Common myeloid progenitor, CD34-positive (primary cell): ENCODE measurements around the gene PTPRN2.

Experiments
- CTCF ChIA-PET: fragments of 350-600 bp; sonication (Branson Sonifier 250); formaldehyde crosslinking; loops from one replicate; lab custom pipeline; 2021; ENCODE audit warnings: antibody characterized with exemption; lab: Charles Lee
- POLR2A ChIA-PET: fragments of 350-600 bp; sonication (Branson Sonifier 250); formaldehyde crosslinking; loops from one replicate; lab custom pipeline; 2021; ENCODE audit warnings: antibody characterized with exemption; lab: Charles Lee
- DNase-seq, 3 donors: peaks; one replicate each; pipeline versions ENCODE4 v3.0.0 to v3.0.0-alpha.2; 2013
- H3K27ac ChIP-seq, 2 experiments: 1 replicate in 1 of 2; 2 replicates in 1 of 2; pipeline ENCODE4 v1.7.0; 2013; ENCODE audit warnings: inconsistent platforms in 2 of 2, low read length in 2 of 2, mild to moderate bottlenecking in 2 of 2, low read depth in 1 of 2, moderate library complexity in 1 of 2; ENCODE audit not compliant: severe bottlenecking in 2 of 2, insufficient read depth in 1 of 2, poor library complexity in 1 of 2
- H3K27me3 ChIP-seq, 5 experiments: replicated peaks in 2 of 5; 1 replicate in 3 of 5; 2 replicates in 2 of 5; pipeline versions ENCODE4 v1.6.1 to v1.7.0; 2013; ENCODE audit warnings: low read length in 4 of 5, mild to moderate bottlenecking in 2 of 5, moderate library complexity in 2 of 5, inconsistent platforms in 1 of 5; ENCODE audit not compliant: insufficient read depth in 5 of 5, control insufficient read depth in 4 of 5
- H3K36me3 ChIP-seq, 4 experiments: 1 replicate in 2 of 4; 2 replicates in 2 of 4; pipeline versions ENCODE4 v1.6.1 to v1.7.0; 2013; ENCODE audit warnings: low read length in 3 of 4, control low read depth in 1 of 4, mild to moderate bottlenecking in 1 of 4; ENCODE audit not compliant: control insufficient read depth in 4 of 4, insufficient read depth in 4 of 4
- H3K4me1 ChIP-seq, 4 experiments: 1 replicate in 3 of 4; 2 replicates in 1 of 4; pipeline versions ENCODE4 v1.6.1 to v1.7.1; 2013; ENCODE audit warnings: low read length in 3 of 4, mild to moderate bottlenecking in 3 of 4, control low read depth in 1 of 4, inconsistent platforms in 1 of 4, moderate library complexity in 1 of 4; ENCODE audit not compliant: control insufficient read depth in 4 of 4, insufficient read depth in 4 of 4; ENCODE audit errors: control extremely low read depth in 1 of 4
- H3K4me3 ChIP-seq, 7 experiments: 1 replicate in 4 of 7; 2 replicates in 3 of 7; pipeline versions ENCODE4 v1.5.1 to v1.7.0; 2013; ENCODE audit warnings: mild to moderate bottlenecking in 7 of 7, low read length in 6 of 7, moderate library complexity in 6 of 7, inconsistent platforms in 2 of 7, low read depth in 2 of 7, control low read depth in 1 of 7; ENCODE audit not compliant: insufficient read depth in 4 of 7, control insufficient read depth in 1 of 7; ENCODE audit errors: extremely low read depth in 1 of 7
- H3K9me3 ChIP-seq, 5 experiments: 1 replicate in 4 of 5; 2 replicates in 1 of 5; pipeline versions ENCODE4 v1.6.1 to v1.7.1; 2013; ENCODE audit warnings: low read length in 4 of 5, mild to moderate bottlenecking in 2 of 5, inconsistent platforms in 1 of 5, low read depth in 1 of 5, moderate library complexity in 1 of 5; ENCODE audit not compliant: control insufficient read depth in 4 of 5, insufficient read depth in 2 of 5; ENCODE audit errors: control extremely low read depth in 1 of 5
- WGBS: methylation state at CpG from one replicate; pipeline ENCODE4 v1.1.5; 2013; ENCODE audit not compliant: insufficient coverage; 5-methylcytosine and 5-hydroxymethylcytosine counted together

PTPRN2 gene

DNA sequence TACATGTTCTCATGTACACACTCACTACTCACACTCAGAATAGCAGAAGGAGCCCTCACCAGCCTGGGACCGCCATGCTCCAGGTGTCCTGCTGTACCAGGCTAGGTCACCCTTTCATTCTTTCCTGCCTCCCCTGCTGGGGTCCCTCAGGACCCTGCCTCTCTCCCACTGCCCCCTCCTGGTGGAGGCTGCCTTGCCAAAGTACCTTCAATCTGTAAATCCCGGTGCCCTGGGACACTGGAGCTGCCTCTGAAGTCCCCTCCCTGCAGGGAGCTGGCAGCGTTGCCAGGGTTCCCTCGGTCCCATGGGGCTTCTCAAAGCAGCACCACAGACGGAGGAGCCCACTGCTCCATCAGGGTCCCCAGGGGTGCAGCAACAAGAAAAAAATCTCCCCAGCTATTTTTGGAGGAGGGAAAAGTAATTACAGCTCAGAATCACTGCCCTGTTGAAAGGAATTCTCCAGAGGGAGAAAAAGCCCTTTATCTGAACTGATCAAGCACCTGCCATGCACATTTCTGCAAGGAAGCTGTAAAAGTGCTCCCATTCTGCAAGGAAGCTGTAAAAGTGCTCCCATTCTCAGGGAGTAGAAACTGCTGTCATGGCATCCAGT, 259.9 kb downstream of the PTPRN2 start:
- no peak for DNase-seq
- Histone ChIP-seq H3K27me3 (peaks cover 0 to 17% (median 0%) of the 10 kb centered on the region in 5 experiments), H3K36me3 (no peaks in the 10 kb centered on the region), H3K4me3 (no peak overlapping the region), H3K27ac (no peak overlapping the region), H3K9me3 (peaks cover 0 to 44% (median 16%) of the 10 kb centered on the region in 5 experiments), H3K4me1 (no peaks in the 10 kb centered on the region)
- WGBS: 74% methylated on average over 5 of the region's 5 CpGs
- CTCF ChIA-PET: no interaction called here
- POLR2A ChIA-PET: no interaction called here

DNA sequence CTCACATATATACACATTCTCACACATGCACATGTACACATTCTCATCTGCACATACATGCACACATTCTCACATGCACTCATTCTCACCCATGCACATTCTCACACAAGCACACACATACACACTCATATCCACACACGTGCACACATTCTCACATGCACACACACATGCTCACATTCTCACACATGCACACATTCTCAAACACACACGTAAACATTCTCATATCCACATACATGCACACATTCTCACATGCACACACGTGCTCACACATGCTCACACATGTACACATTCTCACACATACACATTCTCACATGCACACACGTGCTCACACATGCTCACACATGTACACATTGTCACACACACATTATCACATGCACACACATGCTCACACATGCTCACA, 260.6 kb downstream of the PTPRN2 start:
- DNase-seq: no peak
- Histone ChIP-seq H3K4me3 (no peak overlapping the region), H3K9me3 (peaks cover 0 to 48% (median 11%) of the 10 kb centered on the region in 5 experiments), H3K4me1 (no peaks in the 10 kb centered on the region), H3K27ac (no peak overlapping the region), H3K27me3 (peaks cover 0 to 19% (median 0%) of the 10 kb centered on the region in 5 experiments), H3K36me3 (no peaks in the 10 kb centered on the region)
- ChIA-PET CTCF (no interaction called here), POLR2A (no interaction called here)
- WGBS: 90% methylated on average over 4 of the region's 4 CpGs

DNA sequence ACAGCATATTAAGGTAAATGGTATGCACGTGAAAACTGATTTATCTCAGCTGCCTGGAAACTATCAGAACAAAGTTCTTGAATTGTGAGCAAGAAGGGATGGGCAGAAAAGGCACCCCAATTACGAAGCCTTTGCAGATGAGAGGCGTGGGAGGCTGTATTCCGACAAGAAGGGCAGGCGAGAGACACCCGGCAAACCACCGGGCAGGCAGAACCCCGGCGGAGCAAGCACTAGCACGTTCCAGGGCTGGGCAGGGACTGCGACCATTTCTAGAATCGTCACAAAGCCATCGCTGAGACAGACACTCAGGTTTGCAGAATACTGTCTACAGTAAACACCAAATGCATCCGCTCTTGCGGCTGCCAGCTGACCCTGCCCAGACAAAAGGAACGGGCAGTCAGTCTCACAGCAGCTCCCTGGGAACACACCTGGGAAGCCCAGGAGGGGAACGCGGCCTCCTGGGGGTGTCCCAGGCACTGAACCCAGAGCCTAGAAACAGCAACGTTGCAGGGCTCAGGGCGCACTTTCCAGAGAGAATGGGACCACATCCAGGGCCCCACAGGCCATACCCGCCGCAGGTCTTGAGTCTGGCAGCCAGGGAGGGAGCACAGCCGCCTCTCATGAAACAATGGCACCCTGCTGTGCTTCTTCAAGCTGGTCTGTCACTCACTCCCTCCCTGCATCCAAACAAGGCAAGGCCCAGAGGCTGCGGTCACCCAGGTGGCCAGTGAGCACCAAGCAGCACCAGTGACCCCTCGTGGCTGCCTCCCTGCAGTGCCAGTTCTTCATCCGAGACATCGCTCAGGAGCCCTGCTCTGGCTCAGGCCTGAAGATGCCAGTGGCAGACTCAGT, 261.9 kb downstream of the PTPRN2 start:
- Histone ChIP-seq H3K36me3 (no peaks in the 10 kb centered on the region), H3K4me1 (no peaks in the 10 kb centered on the region), H3K27me3 (peaks cover 0 to 20% (median 0%) of the 10 kb centered on the region in 5 experiments), H3K27ac (no peak overlapping the region), H3K4me3 (no peak overlapping the region), H3K9me3 (peaks cover 0 to 47% (median 9%) of the 10 kb centered on the region in 5 experiments)
- POLR2A ChIA-PET: no interaction called here
- DNase-seq: no peak
- CTCF ChIA-PET: no interaction called here
- WGBS: 58% methylated on average over 26 of the region's 27 CpGs

GRCh38 chr7:158324397-158325360, 262.9 kb downstream of the PTPRN2 start:
- Histone ChIP-seq H3K4me1 (no peaks in the 10 kb centered on the region), H3K36me3 (no peaks in the 10 kb centered on the region), H3K27me3 (peaks cover 0 to 20% (median 0%) of the 10 kb centered on the region in 5 experiments), H3K4me3 (no peak overlapping the region), H3K9me3 (peaks cover 0 to 49% (median 9%) of the 10 kb centered on the region in 5 experiments), H3K27ac (no peak overlapping the region)
- WGBS: 88% methylated on average over 15 of the region's 17 CpGs
- POLR2A ChIA-PET: no interaction called here
- no peak for DNase-seq
- CTCF ChIA-PET: no interaction called here

DNA sequence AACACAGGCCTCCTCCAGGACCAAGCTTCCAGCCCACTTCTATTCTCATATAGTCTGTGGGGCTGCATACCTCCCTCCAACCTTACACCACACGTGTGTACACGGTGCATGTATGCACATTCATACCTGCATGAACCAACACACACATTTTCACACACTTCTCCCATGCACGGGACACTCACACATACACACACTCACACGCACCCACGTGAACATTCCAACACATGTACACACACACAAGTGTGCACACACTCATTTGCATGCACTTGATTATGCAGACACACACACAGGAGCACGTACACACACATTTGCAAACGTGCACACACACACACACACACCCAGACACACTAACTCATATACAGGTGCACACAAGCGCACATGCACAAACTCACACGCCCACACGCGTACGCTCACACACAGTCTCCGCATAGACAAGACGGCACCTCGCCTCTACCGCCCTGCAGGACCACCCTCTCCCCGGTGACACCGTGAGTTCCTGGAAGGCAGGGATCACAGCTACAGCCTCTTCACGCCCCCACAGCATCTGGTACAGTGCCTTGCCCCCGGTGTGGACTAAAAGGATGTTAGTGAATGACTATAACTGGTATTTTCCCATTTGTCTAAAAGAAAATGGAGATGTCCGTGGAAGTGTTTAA, 263.8 kb downstream of the PTPRN2 start:
- H3K9me3 ChIP-seq: peaks cover 0 to 41% (median 9%) of the 10 kb centered on the region in 5 experiments
- no peaks in the 10 kb centered on the region for H3K4me1 ChIP-seq
- H3K27ac ChIP-seq: no peak overlapping the region
- 84% methylated on average over 18 of the region's 21 CpGs for WGBS
- ChIA-PET POLR2A (no interaction called here), CTCF (no interaction called here)
- no peak overlapping the region for H3K4me3 ChIP-seq
- H3K27me3 ChIP-seq: peaks cover 0 to 20% (median 3%) of the 10 kb centered on the region in 5 experiments
- no peaks in the 10 kb centered on the region for H3K36me3 ChIP-seq
- no peak for DNase-seq

GRCh38 chr7:158322616-158323530, 264.8 kb downstream of the PTPRN2 start:
- peaks cover 0 to 39% (median 11%) of the 10 kb centered on the region in 5 experiments for H3K9me3 ChIP-seq
- CTCF ChIA-PET: no interaction called here
- no peaks in the 10 kb centered on the region for H3K36me3 ChIP-seq
- no peak overlapping the region for H3K27ac ChIP-seq
- H3K27me3 ChIP-seq: peaks cover 0 to 29% (median 3%) of the 10 kb centered on the region in 5 experiments
- POLR2A ChIA-PET: no interaction called here
- no peak overlapping the region for H3K4me3 ChIP-seq
- no peaks in the 10 kb centered on the region for H3K4me1 ChIP-seq
- 59% methylated on average over 8 of the region's 13 CpGs for WGBS
- no peak for DNase-seq
